MCF 10A (cell line): ENCODE data around the gene PDXDC1. TPM values are rescaled to one million over a fixed set of nuclear protein-coding genes. Genes with fewer than 3 reads are reported as not detected.
"Not testable (repeated sequence)": the region's sequence is repeated elsewhere in the genome, so short reads cannot be mapped to it uniquely, and the experiment has no call there.

Source experiments
- BruUV-seq: library from RNA; stranded (reverse); fragments of 400-500 nt; replicated peaks from 2 replicates; lab custom pipeline; 2021; lab: Mats Ljungman, UMichigan
- CTCF ChIA-PET: fragments of 300-600 bp; sonication (Branson Sonifier 250); formaldehyde crosslinking; extraction: SDS; loops from one replicate; lab custom pipeline; 2021; ENCODE audit warnings: antibody characterized with exemption, inconsistent platforms; lab: Yijun Ruan, JAX
- POLR2A ChIA-PET: fragments of 300-600, 350-650 bp; sonication (Branson Sonifier 250); formaldehyde crosslinking; extraction: SDS; loops from one replicate; lab custom pipeline; 2020; ENCODE audit warnings: antibody characterized with exemption, inconsistent platforms; lab: Yijun Ruan, JAX
- DNase-seq: peaks from one replicate; pipeline ENCODE4 v3.0.0-alpha.2; 2018; ENCODE audit not compliant: unreplicated experiment
- H3K27ac Mint-ChIP-seq: one replicate; pipeline ENCODE4 v1.8.0; 2022; ENCODE audit warnings: mild to moderate bottlenecking, low read depth, mixed read lengths; ENCODE audit not compliant: unreplicated experiment
- H3K27me3 Mint-ChIP-seq: one replicate; pipeline ENCODE4 v1.8.0; 2022; ENCODE audit warnings: mixed read lengths; ENCODE audit not compliant: insufficient read depth, unreplicated experiment
- H3K36me3 Mint-ChIP-seq: one replicate; pipeline ENCODE4 v1.8.0; 2022; ENCODE audit warnings: mild to moderate bottlenecking, moderate library complexity, mixed read lengths; ENCODE audit not compliant: insufficient read depth, unreplicated experiment
- H3K4me1 Mint-ChIP-seq: one replicate; pipeline ENCODE4 v1.8.0; 2022; ENCODE audit warnings: mixed read lengths; ENCODE audit not compliant: insufficient read depth, unreplicated experiment
- H3K4me3 Mint-ChIP-seq: one replicate; pipeline ENCODE4 v1.8.0; 2022; ENCODE audit warnings: mild to moderate bottlenecking, moderate library complexity, mixed read lengths; ENCODE audit not compliant: unreplicated experiment
- H3K9me3 Mint-ChIP-seq: one replicate; pipeline ENCODE4 v1.8.0; 2022; ENCODE audit warnings: mixed read lengths; ENCODE audit not compliant: unreplicated experiment
- intact Hi-C: fragments of 100-400 bp; cut with micrococcal nuclease; formaldehyde crosslinking; loops from 2 replicates; pipeline ENCODE4 v1.14.1; 2022
- total RNA-seq: library from RNA; stranded (reverse); gene quantifications from 2 replicates; pipeline ENCODE4 v1.2.3, GENCODE V29; 2022

PDXDC1 gene
- total RNA-seq, 1 experiment from 2014 or later: 70.7 TPM

- H3K27me3 Mint-ChIP-seq, H3K9me3 Mint-ChIP-seq, DNase-seq, POLR2A ChIA-PET, H3K36me3 Mint-ChIP-seq, intact Hi-C loops, BruUV-seq: not testable (repeated sequence)
- H3K4me1 Mint-ChIP-seq: peaks cover 24% of the 10 kb centered on the region
- H3K4me3 Mint-ChIP-seq: peak overlapping the region; percentile 36
- CTCF ChIA-PET: interaction anchor here (0.9 kb wide), 1 partner anchor 336 kb away, joined by 3 read pairs; no protein-coding TSS in a partner anchor
- H3K27ac Mint-ChIP-seq: peak overlapping the region; percentile 27
These were observed 170.8 kb downstream of the PDXDC1 start for GRCh38 chr16:15145418-15146263.

- POLR2A ChIA-PET, H3K9me3 Mint-ChIP-seq, intact Hi-C loops, H3K36me3 Mint-ChIP-seq, DNase-seq, BruUV-seq, H3K27me3 Mint-ChIP-seq: not testable (repeated sequence)
- CTCF ChIA-PET: interaction anchor here (0.9 kb wide), 1 partner anchor 336 kb away, joined by 3 read pairs; no protein-coding TSS in a partner anchor
- H3K27ac Mint-ChIP-seq: peak overlapping the region; percentile 27
- H3K4me3 Mint-ChIP-seq: peak overlapping the region; percentile 36
- peaks cover 24% of the 10 kb centered on the region for H3K4me1 Mint-ChIP-seq
These were observed 171.4 kb downstream of the PDXDC1 start for GRCh38 chr16:15146264-15146662.

- CTCF ChIA-PET, BruUV-seq, POLR2A ChIA-PET, H3K4me3 Mint-ChIP-seq, H3K27me3 Mint-ChIP-seq, intact Hi-C loops, H3K36me3 Mint-ChIP-seq, H3K27ac Mint-ChIP-seq, H3K9me3 Mint-ChIP-seq, DNase-seq: not testable (repeated sequence)
- peaks cover 24% of the 10 kb centered on the region for H3K4me1 Mint-ChIP-seq
These were observed 174.0 kb downstream of the PDXDC1 start for GRCh38 chr16:15148831-15149230.

- H3K4me3 Mint-ChIP-seq, POLR2A ChIA-PET, CTCF ChIA-PET, H3K36me3 Mint-ChIP-seq, H3K9me3 Mint-ChIP-seq, H3K27me3 Mint-ChIP-seq, H3K27ac Mint-ChIP-seq, BruUV-seq, DNase-seq, intact Hi-C loops: not testable (repeated sequence)
- H3K4me1 Mint-ChIP-seq: peaks cover 24% of the 10 kb centered on the region
These were observed 174.4 kb downstream of the PDXDC1 start for GRCh38 chr16:15149260-15149659.

GRCh38 chr16:15154005-15154404, 179.2 kb downstream of the PDXDC1 start:
- H3K36me3 Mint-ChIP-seq, CTCF ChIA-PET, BruUV-seq, intact Hi-C loops, DNase-seq, H3K27ac Mint-ChIP-seq, H3K9me3 Mint-ChIP-seq, H3K4me1 Mint-ChIP-seq, H3K27me3 Mint-ChIP-seq: not testable (repeated sequence)
- POLR2A ChIA-PET: interaction anchor here (1.2 kb wide), 1 partner anchor 60 kb away, joined by 3 read pairs; the partner anchor contains the start of gene RRN3
- H3K4me3 Mint-ChIP-seq: peak overlapping the region; percentile 78

GRCh38 chr16:15154650-15155562, 180.1 kb downstream of the PDXDC1 start:
- H3K4me1 Mint-ChIP-seq: not testable (repeated sequence)

GRCh38 chr16:15157644-15158043, 182.8 kb downstream of the PDXDC1 start:
- H3K36me3 Mint-ChIP-seq, CTCF ChIA-PET, H3K4me1 Mint-ChIP-seq, POLR2A ChIA-PET, DNase-seq, BruUV-seq, intact Hi-C loops, H3K4me3 Mint-ChIP-seq, H3K27ac Mint-ChIP-seq, H3K9me3 Mint-ChIP-seq: not testable (repeated sequence)
- peaks cover 11% of the 10 kb centered on the region for H3K27me3 Mint-ChIP-seq

More at GRCh38 chr16:15154650-15155562, 180.1 kb downstream of the PDXDC1 start:
- BruUV-seq, CTCF ChIA-PET, H3K9me3 Mint-ChIP-seq, intact Hi-C loops, H3K36me3 Mint-ChIP-seq, H3K27me3 Mint-ChIP-seq, H3K27ac Mint-ChIP-seq: not testable (repeated sequence)
- DNase-seq: peak; percentile 88
- H3K4me3 Mint-ChIP-seq: peak overlapping the region; percentile 68
- POLR2A ChIA-PET: interaction anchor here (1.2 kb wide), 1 partner anchor 61 kb away, joined by 3 read pairs; the partner anchor contains the start of gene RRN3

GRCh38 chr16:15159671-15160070, 184.8 kb downstream of the PDXDC1 start:
- CTCF ChIA-PET, DNase-seq, H3K4me1 Mint-ChIP-seq, POLR2A ChIA-PET, H3K27ac Mint-ChIP-seq, H3K36me3 Mint-ChIP-seq, BruUV-seq, H3K9me3 Mint-ChIP-seq, intact Hi-C loops, H3K4me3 Mint-ChIP-seq: not testable (repeated sequence)
- H3K27me3 Mint-ChIP-seq: peaks cover 11% of the 10 kb centered on the region
